Measurements from ENCODE around the gene IQCF6.

The IQCF6 gene

GRCh38 chr3:51735950-51736349, 43.1 kb downstream of the IQCF6 start:
- DNase-seq (ENCODE audit: low read depth in 1 of 2, low spot score in 1 of 2) = no peak
- TF ChIP-seq SPI1 (IDR thresholded peaks at IDR 0.05; ENCODE audit: borderline replicate concordance, low read depth) = no peak
- TF ChIP-seq, protein P1, sequence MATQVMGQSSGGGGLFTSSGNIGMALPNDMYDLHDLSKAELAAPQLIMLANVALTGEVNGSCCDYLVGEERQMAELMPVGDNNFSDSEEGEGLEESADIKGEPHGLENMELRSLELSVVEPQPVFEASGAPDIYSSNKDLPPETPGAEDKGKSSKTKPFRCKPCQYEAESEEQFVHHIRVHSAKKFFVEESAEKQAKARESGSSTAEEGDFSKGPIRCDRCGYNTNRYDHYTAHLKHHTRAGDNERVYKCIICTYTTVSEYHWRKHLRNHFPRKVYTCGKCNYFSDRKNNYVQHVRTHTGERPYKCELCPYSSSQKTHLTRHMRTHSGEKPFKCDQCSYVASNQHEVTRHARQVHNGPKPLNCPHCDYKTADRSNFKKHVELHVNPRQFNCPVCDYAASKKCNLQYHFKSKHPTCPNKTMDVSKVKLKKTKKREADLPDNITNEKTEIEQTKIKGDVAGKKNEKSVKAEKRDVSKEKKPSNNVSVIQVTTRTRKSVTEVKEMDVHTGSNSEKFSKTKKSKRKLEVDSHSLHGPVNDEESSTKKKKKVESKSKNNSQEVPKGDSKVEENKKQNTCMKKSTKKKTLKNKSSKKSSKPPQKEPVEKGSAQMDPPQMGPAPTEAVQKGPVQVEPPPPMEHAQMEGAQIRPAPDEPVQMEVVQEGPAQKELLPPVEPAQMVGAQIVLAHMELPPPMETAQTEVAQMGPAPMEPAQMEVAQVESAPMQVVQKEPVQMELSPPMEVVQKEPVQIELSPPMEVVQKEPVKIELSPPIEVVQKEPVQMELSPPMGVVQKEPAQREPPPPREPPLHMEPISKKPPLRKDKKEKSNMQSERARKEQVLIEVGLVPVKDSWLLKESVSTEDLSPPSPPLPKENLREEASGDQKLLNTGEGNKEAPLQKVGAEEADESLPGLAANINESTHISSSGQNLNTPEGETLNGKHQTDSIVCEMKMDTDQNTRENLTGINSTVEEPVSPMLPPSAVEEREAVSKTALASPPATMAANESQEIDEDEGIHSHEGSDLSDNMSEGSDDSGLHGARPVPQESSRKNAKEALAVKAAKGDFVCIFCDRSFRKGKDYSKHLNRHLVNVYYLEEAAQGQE (IDR thresholded peaks at IDR 0.05; ENCODE audit: insufficient replicate concordance, low read depth) = no peak
- TF ChIP-seq CTCF (IDR thresholded peaks at IDR 0.05; ENCODE audit: insufficient read depth, low read length) = no peak
- no peak for TF ChIP-seq POLR2AphosphoS5 (IDR thresholded peaks at IDR 0.05; ENCODE audit: low read depth)
- TF ChIP-seq GABPA (IDR thresholded peaks at IDR 0.05; ENCODE audit: low read depth) = no peak
- Histone ChIP-seq H3K4me3 (replicated peaks; ENCODE audit: insufficient read depth, low read length) (no peak overlapping the region), H3K27ac (replicated peaks) (no peak overlapping the region), H3K27me3 (ENCODE audit: insufficient read depth, poor library complexity, severe bottlenecking) (no peaks in the 10 kb centered on the region)

DNA sequence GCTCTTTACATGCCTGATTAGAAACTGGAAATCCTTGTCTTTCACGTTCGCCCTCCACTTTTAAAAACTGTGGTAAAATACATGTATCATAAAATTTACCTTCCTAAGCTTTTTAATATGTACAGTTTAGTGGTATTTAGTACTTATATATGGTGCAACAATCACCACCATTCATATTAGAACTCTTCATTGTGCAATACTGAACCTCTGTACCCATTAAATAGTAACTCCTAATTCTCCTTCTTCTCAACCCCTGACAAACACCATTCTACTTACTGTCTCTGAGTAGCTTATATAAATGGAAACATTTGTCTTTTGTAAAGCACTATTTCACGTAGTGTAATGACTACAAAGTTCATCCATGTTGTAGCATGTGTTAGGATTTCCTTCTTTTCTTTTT, 44.0 kb downstream of the IQCF6 start:
- Histone ChIP-seq H3K27ac (replicated peaks) (no peak overlapping the region), H3K4me3 (replicated peaks; ENCODE audit: insufficient read depth, low read length) (no peak overlapping the region), H3K27me3 (ENCODE audit: insufficient read depth, poor library complexity, severe bottlenecking) (no peaks in the 10 kb centered on the region)
- DNase-seq (ENCODE audit: low read depth in 1 of 2, low spot score in 1 of 2) = no peak
- TF ChIP-seq CTCF (IDR thresholded peaks at IDR 0.05; ENCODE audit: insufficient read depth, low read length) = no peak
- TF ChIP-seq GABPA (IDR thresholded peaks at IDR 0.05; ENCODE audit: low read depth) = no peak
- no peak for TF ChIP-seq SPI1 (IDR thresholded peaks at IDR 0.05; ENCODE audit: borderline replicate concordance, low read depth)
- TF ChIP-seq, protein P1 (IDR thresholded peaks at IDR 0.05; ENCODE audit: insufficient replicate concordance, low read depth) = no peak
- no peak for TF ChIP-seq POLR2AphosphoS5 (IDR thresholded peaks at IDR 0.05; ENCODE audit: low read depth)

- Histone ChIP-seq H3K27me3 (ENCODE audit: insufficient read depth, poor library complexity, severe bottlenecking) (no peaks in the 10 kb centered on the region), H3K4me3 (replicated peaks; ENCODE audit: insufficient read depth, low read length) (no peak overlapping the region), H3K27ac (replicated peaks) (no peak overlapping the region)
- no peak for DNase-seq (ENCODE audit: low read depth in 1 of 2, low spot score in 1 of 2)
- TF ChIP-seq POLR2AphosphoS5 (IDR thresholded peaks at IDR 0.05; ENCODE audit: low read depth) (no peak), SPI1 (IDR thresholded peaks at IDR 0.05; ENCODE audit: borderline replicate concordance, low read depth) (no peak), CTCF (IDR thresholded peaks at IDR 0.05; ENCODE audit: insufficient read depth, low read length) (no peak), GABPA (IDR thresholded peaks at IDR 0.05; ENCODE audit: low read depth) (no peak)
- TF ChIP-seq, protein P1 (IDR thresholded peaks at IDR 0.05; ENCODE audit: insufficient replicate concordance, low read depth) = no peak
Measured at GRCh38 chr3:51734572-51734907, 44.5 kb downstream of the IQCF6 start.

Measured in HL-60 (cell line).